HepG2 (cell line): Measurements from ENCODE around the gene SGMS1. TPM values are rescaled to one million over a fixed set of nuclear protein-coding genes. Genes with fewer than 3 reads are reported as not detected.

Experiments used
- ATAC-seq: fragments of 200-7000 bp; cut with Tn5 transposase; 3 replicates; pipeline ENCODE4 v1.9.1; 2020; ENCODE audit warnings: mild to moderate bottlenecking, moderate library complexity
- BruUV-seq: library from RNA; stranded (reverse); fragments of 400-500 nt; replicated peaks from 2 replicates; lab custom pipeline; 2021; lab: Mats Ljungman, UMichigan
- CTCF ChIA-PET: fragments of 300-600 bp; formaldehyde crosslinking; extraction: SDS; loops from one replicate; lab custom pipeline; 2021; ENCODE audit warnings: low total read pairs, inconsistent platforms, low intra/inter-chr PET ratio; lab: Yijun Ruan, JAX
- POLR2A ChIA-PET: fragments of 350-600 bp; sonication (Branson Sonifier 250); formaldehyde crosslinking; loops from one replicate; lab custom pipeline; 2020; ENCODE audit warnings: antibody characterized with exemption, inconsistent platforms; lab: Yijun Ruan, JAX
- DNase-seq: peaks from one replicate; pipeline ENCODE4 v3.0.0-alpha.2; 2015; ENCODE audit warnings: low spot score
- FAIRE-seq: peaks from 3 replicates; lab custom pipeline; 2011; peaks lifted over from hg19 to GRCh38; lab: Jason Lieb, UNC
- H2AFZ ChIP-seq: one replicate; pipeline ENCODE4 v1.6.1; 2011; ENCODE audit warnings: low read length, inconsistent platforms
- H3K27ac ChIP-seq: fragments of 300-600 bp; 3 replicates; pipeline ENCODE4 v1.8.0; 2011; ENCODE audit warnings: mixed run types, mild to moderate bottlenecking, mixed read lengths, low read length, inconsistent platforms; ENCODE audit not compliant: insufficient read depth; ENCODE audit errors: extremely low read length
- H3K27me3 ChIP-seq, 2 experiments: fragments of 200-600 bp in 1 of 2; 2 replicates in 1 of 2; 3 replicates in 1 of 2; pipeline versions ENCODE4 v1.6.0 to v1.8.0; 2011; ENCODE audit warnings: low read length in 2 of 2, mild to moderate bottlenecking in 2 of 2, moderate library complexity in 2 of 2, inconsistent platforms in 1 of 2; ENCODE audit not compliant: insufficient read depth in 2 of 2, control insufficient read depth in 1 of 2
- H3K36me3 ChIP-seq, 2 experiments: fragments of 200-600 bp in 1 of 2; replicated peaks in 1 of 2; 2 replicates in 1 of 2; 3 replicates in 1 of 2; pipeline versions ENCODE4 v1.5.1 to v1.8.0; 2011; ENCODE audit warnings: low read length in 2 of 2, inconsistent platforms in 1 of 2; ENCODE audit not compliant: insufficient read depth in 2 of 2, control insufficient read depth in 1 of 2
- H3K4me1 ChIP-seq: 2 replicates; pipeline ENCODE4 v1.5.1; 2012; ENCODE audit warnings: low read length, inconsistent platforms; ENCODE audit not compliant: insufficient read depth
- H3K4me2 ChIP-seq: 2 replicates; pipeline ENCODE4 v1.6.0; 2011; ENCODE audit warnings: low read depth, low read length, inconsistent platforms
- H3K4me3 ChIP-seq, 3 experiments: fragments of 200-600 bp in 1 of 3; sonication (generic), shearing (Covaris generic) in 1 of 3; replicated peaks in 1 of 3; 2 replicates each; pipeline ENCODE4 v1.5.1; 2011 to 2016; ENCODE audit warnings: low read length in 3 of 3, inconsistent platforms in 2 of 3, low read depth in 2 of 3, mild to moderate bottlenecking in 2 of 3, control low read depth in 1 of 3, mixed read lengths in 1 of 3; ENCODE audit not compliant: insufficient read depth in 1 of 3
- H3K79me2 ChIP-seq: one replicate; pipeline ENCODE4 v1.6.1; 2011; ENCODE audit warnings: low read length, inconsistent platforms; ENCODE audit not compliant: insufficient read depth
- H3K9ac ChIP-seq: 2 replicates; pipeline ENCODE4 v1.6.0; 2011; ENCODE audit warnings: mild to moderate bottlenecking, low read depth, low read length, inconsistent platforms; ENCODE audit not compliant: insufficient read depth
- H3K9me3 ChIP-seq: 2 replicates; pipeline ENCODE4 v1.5.1; 2012; ENCODE audit warnings: mild to moderate bottlenecking, low read length
- H4K20me1 ChIP-seq: 2 replicates; pipeline ENCODE4 v1.6.0; 2011; ENCODE audit warnings: inconsistent platforms, mild to moderate bottlenecking, low read length, moderate library complexity; ENCODE audit not compliant: insufficient read depth
- ATF7 ChIP-seq, 2 experiments: fragments of 450-650 bp in 1 of 2; sonication (generic) in 1 of 2; formaldehyde crosslinking in 1 of 2; IDR thresholded peaks; 2 replicates each; pipeline versions ENCODE4 v1.4.0 to v1.6.1; 2016 to 2020; ENCODE audit warnings: antibody characterized with exemption in 1 of 2, mild to moderate bottlenecking in 1 of 2, missing genetic modification reagents in 1 of 2
- CEBPG ChIP-seq: IDR thresholded peaks from 2 replicates; pipeline ENCODE4 v1.6.1; 2016
- GABPB1 ChIP-seq: IDR thresholded peaks from 2 replicates; pipeline ENCODE4 v1.6.1; 2016; ENCODE audit warnings: mild to moderate bottlenecking, missing genetic modification reagents, moderate library complexity, missing compliant biosample characterization
- HNRNPUL1 ChIP-seq: fragments of 200-400 bp; formaldehyde crosslinking; IDR thresholded peaks from 2 replicates; pipeline ENCODE4 v1.6.1; 2017; ENCODE audit warnings: low read depth, mild to moderate bottlenecking, low read length, moderate library complexity
- IKZF4 ChIP-seq: sonication (generic); formaldehyde crosslinking; IDR thresholded peaks from 2 replicates; pipeline ENCODE4 v1.5.1; 2020; ENCODE audit warnings: borderline replicate concordance, mild to moderate bottlenecking, low read depth, missing genetic modification reagents; ENCODE audit errors: not compliant biosample characterization
- KDM1A ChIP-seq: IDR thresholded peaks from 2 replicates; pipeline ENCODE4 v1.6.1; 2016; ENCODE audit warnings: missing compliant biosample characterization
- KDM6A ChIP-seq: IDR thresholded peaks from 2 replicates; pipeline ENCODE4 v1.6.1; 2016; ENCODE audit warnings: low read depth
- KLF11 ChIP-seq: IDR thresholded peaks from 2 replicates; pipeline ENCODE4 v1.6.1; 2016; ENCODE audit warnings: missing compliant biosample characterization
- PHB2 ChIP-seq: fragments of 450-650 bp; IDR thresholded peaks from 2 replicates; pipeline ENCODE4 v1.6.1; 2018; ENCODE audit not compliant: partially characterized antibody
- TFDP1 ChIP-seq: IDR thresholded peaks from 2 replicates; pipeline ENCODE4 v1.6.1; 2016; ENCODE audit warnings: missing compliant biosample characterization, missing genetic modification reagents, borderline replicate concordance
- TFDP2 ChIP-seq: sonication (generic); formaldehyde crosslinking; IDR thresholded peaks from 2 replicates; pipeline ENCODE4 v1.4.0; 2020; ENCODE audit warnings: missing genetic modification reagents
- ZNF496 ChIP-seq: sonication (generic); formaldehyde crosslinking; IDR thresholded peaks from 2 replicates; pipeline ENCODE4 v1.8.1; 2023; ENCODE audit warnings: mild to moderate bottlenecking, moderate library complexity, missing genetic modification reagents; ENCODE audit not compliant: insufficient replicate concordance
- ZNF839 ChIP-seq: sonication (generic); formaldehyde crosslinking; IDR thresholded peaks from 2 replicates; pipeline ENCODE4 v1.4.0; 2020; ENCODE audit warnings: missing genetic modification reagents, mild to moderate bottlenecking, borderline replicate concordance
- ZZZ3 ChIP-seq: sonication (generic); formaldehyde crosslinking; IDR thresholded peaks from 2 replicates; pipeline ENCODE4 v1.4.0; 2020; ENCODE audit warnings: missing genetic modification reagents, mild to moderate bottlenecking, borderline replicate concordance
- WGBS: methylation state at CpG from one replicate; pipeline ENCODE4 v1.1.6; 2017; ENCODE audit warnings: low lambda C conversion rate; 5-methylcytosine and 5-hydroxymethylcytosine counted together
- in situ Hi-C: cut with HindIII; loops from 2 replicates; pipeline ENCODE4 v1.10.0; 2017; ENCODE audit warnings: low pct_unique_long_range_greater_than_20kb; ENCODE audit not compliant: extremely low pct_ligation_motif_present
- intact Hi-C: fragments of 100-400 bp; cut with micrococcal nuclease; formaldehyde crosslinking; loops from one replicate; pipeline ENCODE4 v1.10.0; 2022; ENCODE audit not compliant: unreplicated experiment
- polyA plus RNA-seq, 8 experiments: library from polyadenylated mRNA; depleted of rRNA in 3 of 8; stranded (reverse) in 7 of 8; unstranded in 1 of 8; fragments of >200 nt; fragmentation: Illumina TruSeq in 4 of 8; extraction: Trizol in 4 of 8; gene quantifications; 2 replicates each; pipeline versions ENCODE4 v1.2.1 to v1.2.3, GENCODE V29; 2011 to 2016; ENCODE audit warnings: low read depth in 4 of 8, missing spikeins in 1 of 8, mixed read lengths in 1 of 8; ENCODE audit not compliant: insufficient read depth in 1 of 8
- total RNA-seq, 5 experiments: library from RNA; depleted of rRNA; stranded (reverse); fragments of >200 nt; fragmentation: Illumina TruSeq; extraction: Trizol; gene quantifications; 2 replicates each; pipeline ENCODE4 v1.2.3, GENCODE V29; 2016; ENCODE audit warnings: low read depth in 1 of 5

SGMS1 gene
- total and polyA plus RNA-seq, 2 of the 13 experiments (the other 11 are each of a cell fraction or from before 2014, with no cell fraction given) = 6.5 to 15.1 TPM

GRCh38 chr10:50350366-50350765, 273.4 kb downstream of the SGMS1 start:
- no TSS peak for BruUV-seq
- intact Hi-C loops = no loop called here

More at GRCh38 chr10:50350366-50350765, 273.4 kb downstream of the SGMS1 start:
- Histone ChIP-seq H3K79me2 (no peaks in the 10 kb centered on the region), H3K4me2 (no peak overlapping the region), H3K4me3 (no peak overlapping the region), H3K27ac (no peak overlapping the region), H3K9ac (no peak overlapping the region), H4K20me1 (no peaks in the 10 kb centered on the region), H3K4me1 (peaks cover 8% of the 10 kb centered on the region; the same call in 1 of the 2 replicates), H2AFZ (no peak overlapping the region), H3K9me3 (no peaks in the 10 kb centered on the region), H3K27me3 (no peaks in the 10 kb centered on the region), H3K36me3 (no peaks in the 10 kb centered on the region)
- POLR2A ChIA-PET = no interaction called here
- DNase-seq (no peak), FAIRE-seq (no peak), ATAC-seq (no peak)
- CTCF ChIA-PET = no interaction called here
- 82% methylated on average over 3 of the region's 5 CpGs for WGBS
- in situ Hi-C loops = no loop called here
- TF ChIP-seq KDM6A (CRISPR knock-in tag) (no peak), IKZF4 (CRISPR knock-in tag) (no peak), KDM1A (no peak), ZNF496 (no peak), ATF7 (IDR thresholded peaks at IDR 0.05) (no peak), ATF7 (CRISPR knock-in tag; IDR thresholded peaks at IDR 0.05) (no peak), ZZZ3 (CRISPR knock-in tag) (no peak), CEBPG (no peak), TFDP1 (CRISPR knock-in tag) (no peak), ZNF839 (no peak), PHB2 (no peak), GABPB1 (CRISPR knock-in tag) (no peak), KLF11 (no peak), TFDP2 (CRISPR knock-in tag) (no peak), HNRNPUL1 (no peak)
